Right ventricle myocardium superior (tissue), 1 donor: ENCODE measurements around the gene RESP18. TPM values are rescaled to one million over a fixed set of nuclear protein-coding genes. Genes with fewer than 3 reads are reported as not detected.
"Not testable (repeated sequence)": the region's sequence is repeated elsewhere in the genome, so short reads cannot be mapped to it uniquely, and the experiment has no call there.

ENCODE experiments used
- ATAC-seq: fragments of 200-7000 bp; cut with Tn5 transposase; one replicate; pipeline ENCODE4 v1.9.1; 2020; ENCODE audit warnings: mild to moderate bottlenecking; ENCODE audit not compliant: poor library complexity
- DNase-seq: peaks from one replicate; pipeline ENCODE4 v3.0.0-alpha.2; 2020
- intact Hi-C: fragments of 100-400 bp; cut with DNase I; formaldehyde crosslinking; loops from one replicate; pipeline ENCODE4 v1.11.2; 2022
- total RNA-seq: library from RNA; stranded (reverse); fragmentation: NEBNext Ultra II Directional; extraction: Animal tissue kit (Norgen Biotek cat#: 25700); gene quantifications from one replicate; pipeline ENCODE4 v1.2.1, GENCODE V29; 2021
- donor health status: DM: no; HTN: yes; CAD: no; lungs with severe emphysema.

RESP18 gene
- total RNA-seq, 1 donor from 2014 or later, result not detected

DNA sequence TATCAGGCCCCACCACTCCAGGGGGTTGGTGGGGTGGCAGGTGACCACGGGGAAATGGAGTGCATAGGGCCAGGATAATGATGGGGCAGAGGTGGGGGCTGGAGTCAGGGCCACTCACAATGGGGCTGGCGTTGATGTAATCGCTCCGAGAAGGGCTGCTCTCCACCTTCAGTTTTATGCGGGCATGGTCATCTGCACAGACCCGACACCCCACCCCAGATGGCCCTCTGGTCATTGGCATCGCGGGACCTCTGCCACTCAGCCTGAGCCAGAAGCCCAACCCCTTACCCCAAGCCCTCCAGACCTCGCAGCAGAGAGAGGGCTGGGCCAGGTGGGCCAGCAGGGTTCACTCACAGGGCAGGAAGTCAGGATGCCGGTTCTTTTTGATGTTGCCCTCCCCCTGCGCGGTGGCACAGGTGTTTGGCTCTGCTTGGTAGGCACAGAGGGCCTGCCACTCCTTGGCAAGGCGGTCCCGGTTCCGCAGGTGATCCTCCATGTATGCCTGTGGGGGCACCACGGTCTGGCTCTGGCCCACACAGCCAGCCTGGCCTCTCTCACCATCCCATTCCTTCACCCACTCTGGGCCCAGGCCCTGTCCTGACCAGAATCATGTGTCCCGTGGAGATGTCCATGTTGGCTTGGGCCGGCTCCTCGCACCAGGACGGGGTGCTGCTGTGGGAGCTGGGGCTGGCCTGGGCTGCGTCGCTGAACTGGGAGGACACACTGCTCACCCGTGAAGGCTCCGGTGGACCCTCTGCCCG is 35.7 kb downstream of the RESP18 start:
- intact Hi-C loops, result loop anchor here (5.0 kb wide), 1 partner anchor 120 kb away; the partner anchor contains the start of genes CNPPD1 and RETREG2
- ATAC-seq (no peak), DNase-seq (no peak)

DNA sequence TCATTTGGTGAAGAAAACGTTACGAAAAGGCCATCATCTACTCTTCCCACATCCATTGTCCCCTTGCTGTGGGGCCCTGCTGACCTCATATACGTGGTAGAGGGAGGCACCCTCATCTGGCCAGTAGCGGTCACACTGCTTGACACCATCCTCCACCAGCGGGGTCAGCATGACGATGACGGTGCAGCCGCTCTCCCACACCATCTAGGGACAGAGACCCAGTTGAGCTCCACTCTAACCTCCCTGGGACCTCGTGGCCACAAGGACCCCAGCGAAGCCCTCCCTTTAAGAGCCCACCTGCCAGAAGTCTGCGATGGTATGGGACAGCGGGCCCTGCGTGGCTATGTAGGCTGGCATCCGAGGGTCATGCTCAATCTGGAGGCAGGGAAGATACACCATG is 36.4 kb downstream of the RESP18 start:
- DNase-seq (no peak), ATAC-seq (no peak)
- intact Hi-C loops, result loop anchor here (5.0 kb wide), 1 partner anchor 119 kb away; the partner anchor contains the start of genes CNPPD1 and RETREG2

DNA sequence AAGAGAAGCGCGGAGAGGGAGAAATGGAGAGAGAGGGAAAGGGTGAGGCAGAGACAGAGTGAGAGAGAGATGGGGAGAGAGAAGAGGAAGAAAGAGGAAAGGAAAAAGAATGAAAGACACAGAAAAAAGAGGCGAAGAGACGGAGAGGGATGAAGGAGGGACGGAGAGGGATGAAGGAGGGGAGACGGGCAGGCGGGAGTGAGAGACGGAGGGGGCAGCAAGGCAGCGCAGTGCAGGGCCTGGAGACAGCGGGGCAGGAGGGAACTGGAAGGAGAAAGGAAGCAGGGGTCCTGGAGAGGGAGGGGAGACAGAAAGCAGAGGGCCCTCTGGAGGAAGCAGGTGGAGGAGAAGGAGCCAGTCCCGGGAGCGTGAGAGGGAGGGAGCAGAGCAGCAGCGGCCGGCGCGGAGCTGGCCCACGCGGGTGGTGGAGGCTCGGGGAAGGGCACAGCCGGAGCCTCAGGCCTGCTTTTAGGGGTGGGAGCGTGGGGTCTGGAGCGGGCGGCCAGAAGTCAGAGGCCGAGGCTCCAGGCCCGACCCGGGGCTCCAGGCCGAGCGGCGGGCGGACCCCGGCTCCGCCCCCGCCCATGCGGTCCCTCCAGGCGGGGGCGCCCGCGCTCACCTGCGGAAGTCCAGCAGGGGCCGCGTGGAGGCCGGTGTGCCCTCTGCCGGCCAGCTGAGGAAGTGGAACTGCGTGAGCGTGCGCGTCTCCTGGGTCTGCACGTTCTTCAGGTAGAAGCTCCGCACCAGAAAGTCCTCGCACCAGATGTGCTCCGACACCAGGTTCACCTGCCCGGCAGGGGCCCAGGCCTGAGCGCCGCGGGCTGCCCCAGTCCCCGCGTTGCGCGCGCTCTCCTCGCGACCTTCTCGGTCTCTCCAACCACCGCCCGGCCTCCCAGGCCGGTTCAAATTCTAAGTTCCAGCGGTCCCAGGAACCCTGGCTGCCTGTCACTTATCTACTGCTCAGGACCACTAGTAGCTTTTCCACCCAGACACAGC is 37.9 kb downstream of the RESP18 start:
- ATAC-seq, result peak; percentile 97
- intact Hi-C loops, result loop anchor here (2.0 to 5.0 kb wide), 2 partner anchors 16 to 117 kb away; partner anchors contain the start of genes CNPPD1, DNAJB2 and RETREG2
- DNase-seq, result peak; percentile 92

DNA sequence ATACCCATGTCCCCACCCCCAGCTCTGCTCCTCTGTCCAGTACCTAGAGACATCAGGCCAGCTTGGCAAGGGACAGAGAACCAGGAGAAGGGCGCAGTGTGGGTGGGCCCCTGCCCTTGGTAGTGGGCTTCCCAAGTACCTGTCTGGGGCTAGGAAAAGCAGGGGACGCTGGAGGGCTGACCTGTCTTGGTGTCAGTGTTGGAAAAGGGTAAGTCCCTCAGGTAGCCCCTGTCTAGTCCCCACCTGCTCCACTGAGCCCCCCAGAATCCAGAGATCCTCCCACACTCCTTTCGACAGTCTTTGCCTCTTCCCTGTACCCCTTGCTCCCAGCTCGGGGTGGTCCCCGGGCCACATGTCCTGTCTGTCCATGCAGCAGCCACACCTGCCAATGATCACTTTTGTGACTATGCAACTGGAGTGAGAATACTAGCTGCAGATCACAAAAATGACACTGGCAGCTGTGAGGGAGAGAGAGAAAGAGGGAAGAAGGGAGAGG is 38.8 kb downstream of the RESP18 start:
- no peak for DNase-seq
- intact Hi-C loops, result loop anchor here (2.0 kb wide), 1 partner anchor 15 kb away; the partner anchor contains the start of gene DNAJB2
- no peak for ATAC-seq

DNA sequence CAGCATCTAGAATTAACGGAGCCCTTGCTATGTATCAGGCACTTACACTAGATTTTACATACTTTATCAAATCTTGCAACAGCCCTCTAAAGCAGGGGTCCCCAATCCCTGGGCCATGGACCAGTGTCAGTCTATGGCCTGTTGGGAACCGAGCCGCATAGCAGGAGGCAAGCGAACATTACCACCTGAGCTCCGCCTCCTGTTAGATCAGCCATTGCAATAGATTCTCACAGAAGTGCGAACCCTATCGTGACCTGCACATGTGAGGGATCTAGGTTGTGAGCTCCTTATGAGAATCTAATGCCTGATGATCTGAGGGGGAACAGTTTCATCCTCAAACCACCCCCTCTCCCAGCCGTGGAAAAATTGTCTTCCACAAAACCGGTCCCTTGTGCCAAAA is 39.9 kb downstream of the RESP18 start:
- no peak for DNase-seq
- no peak for ATAC-seq
- intact Hi-C loops, result no loop called here

DNA sequence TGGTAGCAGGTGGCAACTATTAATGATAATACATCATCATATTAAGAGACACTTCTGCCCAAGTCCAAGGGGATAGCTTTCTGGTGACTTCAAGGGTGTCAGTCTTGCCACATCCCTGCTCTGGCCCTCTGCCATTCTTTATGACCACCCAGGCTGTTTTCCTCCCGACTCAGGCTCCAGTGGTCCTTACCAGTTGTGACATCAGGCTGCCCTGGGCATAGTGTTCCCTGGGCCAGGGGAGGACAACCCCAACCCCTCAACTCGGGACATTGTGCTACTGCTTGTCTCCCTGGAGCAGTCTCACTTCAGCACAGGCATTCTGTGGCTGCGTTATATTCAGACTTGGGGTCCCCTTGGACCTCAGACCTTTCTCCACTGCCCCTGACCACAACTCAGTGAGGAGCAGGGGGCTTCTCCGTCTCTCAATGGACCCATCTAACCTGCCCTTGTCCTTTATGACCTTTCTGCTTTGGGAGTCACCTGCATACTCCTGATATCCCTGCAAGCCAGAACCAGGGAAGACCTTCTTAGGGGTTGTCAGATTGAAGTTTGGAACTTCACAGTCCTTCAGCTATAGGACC is 40.5 kb downstream of the RESP18 start:
- DNase-seq (no peak), ATAC-seq (no peak)
- intact Hi-C loops, result no loop called here

DNA sequence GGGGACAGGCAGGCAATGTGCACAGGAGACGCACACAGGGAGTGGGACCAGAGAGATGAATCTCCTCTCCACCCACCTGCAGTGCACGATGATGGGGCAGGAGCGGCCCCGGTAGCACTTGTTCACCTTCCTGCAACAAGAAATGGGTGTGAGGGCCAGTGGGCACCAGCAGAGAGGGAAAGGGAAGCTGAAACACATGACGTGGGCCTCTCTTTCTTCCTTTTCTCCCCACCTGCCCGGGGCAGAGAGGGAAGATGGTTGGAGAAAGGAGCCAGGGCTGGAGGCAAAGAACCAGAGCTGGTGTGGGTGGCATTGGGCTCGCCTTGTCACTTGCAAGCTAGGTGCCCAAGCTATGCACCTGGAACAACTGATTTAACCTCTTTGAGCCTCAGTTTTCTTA is 41.1 kb downstream of the RESP18 start:
- intact Hi-C loops, result no loop called here
- ATAC-seq, result no peak
- DNase-seq, result no peak

DNA sequence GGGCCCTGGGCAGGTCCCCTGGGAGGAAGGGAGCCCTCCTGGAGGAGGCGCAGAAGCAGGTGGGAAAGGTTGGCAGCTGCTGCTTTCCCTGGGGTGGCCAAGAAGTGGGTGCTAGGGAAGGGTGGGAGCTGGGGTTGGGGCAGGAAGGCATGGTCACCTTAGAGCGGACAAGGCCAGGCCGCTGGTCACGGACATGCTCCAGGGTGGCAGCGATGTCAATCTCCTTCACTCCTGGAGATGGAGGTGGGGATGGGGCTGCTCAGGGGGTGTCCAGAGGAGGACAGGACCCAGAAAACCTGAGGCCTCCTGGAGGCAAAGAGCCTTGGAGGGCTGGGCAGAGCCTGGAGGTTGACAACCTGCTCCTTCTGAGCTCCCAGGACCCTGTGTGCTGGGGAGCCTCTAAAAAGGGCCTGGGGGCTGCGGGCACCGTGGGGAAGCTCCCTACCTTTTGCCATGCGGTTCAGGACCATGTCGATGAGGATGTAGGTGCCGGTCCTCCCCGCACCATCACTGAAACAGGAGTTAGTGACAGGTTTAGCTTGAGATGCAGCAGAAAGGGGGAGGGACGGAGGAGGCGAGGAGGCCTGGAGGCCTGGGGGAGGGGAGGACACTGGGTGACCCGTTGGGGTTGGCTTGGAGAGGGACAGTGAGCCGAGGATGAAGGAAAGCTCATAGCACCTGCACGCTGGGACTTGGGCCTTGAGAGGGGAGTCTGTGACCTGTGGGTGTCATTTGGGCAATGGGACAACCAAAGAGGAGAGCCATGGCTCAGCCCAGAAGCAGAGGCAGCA is 42.0 kb downstream of the RESP18 start:
- ATAC-seq (no peak), DNase-seq (no peak)
- intact Hi-C loops, result no loop called here

DNA sequence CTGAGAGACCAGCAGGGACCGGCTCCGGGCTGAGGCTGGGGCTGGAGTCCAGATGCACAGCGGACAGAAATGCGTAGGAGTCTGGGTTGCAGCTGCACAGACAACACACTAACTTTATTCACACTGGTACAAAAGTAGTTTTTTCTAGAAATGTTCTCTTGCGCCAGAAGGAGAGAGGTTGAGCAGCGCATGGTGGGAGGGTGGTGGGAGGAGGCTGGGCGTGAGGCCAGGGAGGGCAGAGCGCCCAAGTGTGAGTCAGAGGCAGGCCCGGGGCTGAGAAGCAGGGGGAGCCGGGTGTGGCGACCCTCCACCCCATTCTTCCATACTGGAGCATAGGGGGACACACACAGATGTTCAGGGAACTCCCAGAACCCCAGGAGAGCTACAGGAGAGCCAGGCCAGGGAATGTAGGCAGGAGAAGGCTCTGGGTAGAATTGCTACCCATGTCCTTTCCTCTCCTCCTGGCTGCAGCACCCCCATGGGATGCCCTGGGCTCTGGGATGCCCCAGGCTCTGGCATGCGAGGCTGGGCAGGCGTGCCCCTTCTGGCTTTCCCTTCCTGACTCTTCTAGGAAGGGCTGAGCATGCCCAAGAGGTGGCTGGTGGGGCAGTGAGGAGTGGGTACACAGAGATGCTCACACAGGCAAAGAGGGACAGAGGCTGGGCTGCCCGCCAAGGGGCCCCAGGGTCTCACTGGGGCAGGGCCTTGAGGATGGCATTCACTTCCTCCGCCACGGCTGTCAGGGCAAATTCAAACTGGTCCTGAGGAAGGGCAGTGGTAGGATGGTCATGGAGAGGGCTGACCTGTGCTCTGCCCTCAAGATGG is 42.8 kb downstream of the RESP18 start:
- peak; percentile 61 for ATAC-seq
- intact Hi-C loops, result no loop called here

DNA sequence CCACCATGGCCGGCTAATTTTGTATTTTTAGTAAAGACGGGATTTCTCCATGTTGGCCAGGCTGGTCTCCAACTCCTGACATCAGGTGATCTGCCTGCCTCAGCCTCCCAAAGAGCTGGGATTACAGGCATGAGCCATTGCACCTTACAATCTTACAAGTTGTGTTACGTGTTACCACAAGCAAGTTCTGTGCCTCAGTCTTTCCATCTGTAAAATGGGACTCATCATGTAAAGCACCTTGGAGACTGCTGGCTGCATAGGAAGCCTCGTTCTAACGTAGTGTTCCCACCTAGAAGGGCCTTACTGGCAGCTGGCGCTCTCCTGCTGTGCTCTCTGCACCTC is 43.4 kb downstream of the RESP18 start:
- intact Hi-C loops, result no loop called here

More for the DNA sequence above, 42.8 kb downstream of the RESP18 start:
- DNase-seq, result peak; percentile 86

DNA sequence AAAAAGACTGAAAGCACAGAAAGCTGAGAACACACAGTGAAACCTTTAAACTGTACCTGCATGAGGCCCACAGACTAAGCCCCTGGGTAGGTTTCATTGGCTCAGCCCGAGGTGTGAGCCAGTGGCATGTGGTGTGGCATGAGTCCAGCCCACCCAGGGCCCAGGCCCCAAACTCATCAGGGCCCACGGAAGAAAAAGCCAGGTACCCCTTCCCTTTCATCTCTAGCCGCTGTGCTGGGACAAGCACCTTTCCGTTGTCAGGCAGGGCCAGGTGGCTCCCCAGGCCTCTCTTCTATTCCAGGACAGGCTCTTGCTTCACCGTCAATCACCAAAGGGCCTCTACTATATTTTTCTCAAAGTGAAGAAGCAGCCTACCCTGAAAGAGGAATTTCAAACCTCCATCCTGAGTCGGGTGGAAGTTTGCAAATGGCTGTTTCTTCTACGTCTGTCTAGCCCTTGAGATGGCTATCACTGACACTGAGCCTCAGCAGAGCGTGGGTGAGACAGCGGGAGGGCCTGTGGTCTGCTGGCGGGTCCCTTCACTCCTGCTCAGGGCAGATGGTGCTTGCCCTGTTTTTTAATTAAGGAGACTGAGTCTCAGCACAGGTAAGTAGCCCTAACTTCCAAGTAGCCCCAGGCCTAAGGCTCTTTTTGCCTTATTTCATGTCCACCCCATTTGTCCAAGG is 44.8 kb downstream of the RESP18 start:
- no peak for DNase-seq
- no peak for ATAC-seq
- intact Hi-C loops, result no loop called here

More for the DNA sequence above, 43.4 kb downstream of the RESP18 start:
- ATAC-seq (no peak), DNase-seq (no peak)

DNA sequence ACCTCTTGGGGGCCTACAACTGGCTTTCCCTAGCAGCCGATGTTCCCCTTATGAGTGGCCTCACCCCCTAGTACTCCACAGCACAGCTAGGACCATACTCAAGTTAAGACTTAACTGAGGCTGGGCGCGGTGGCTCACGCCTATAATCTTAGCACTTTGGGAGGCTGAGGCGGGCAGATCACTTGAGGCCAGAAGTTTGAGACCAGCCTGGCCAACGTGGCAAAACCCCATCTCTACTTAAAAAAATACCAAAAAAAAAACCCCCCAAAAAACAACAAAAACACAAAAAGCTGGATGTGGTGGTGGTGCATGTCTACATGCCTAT is 45.5 kb downstream of the RESP18 start:
- ATAC-seq, intact Hi-C loops, DNase-seq: not testable (repeated sequence)

DNA sequence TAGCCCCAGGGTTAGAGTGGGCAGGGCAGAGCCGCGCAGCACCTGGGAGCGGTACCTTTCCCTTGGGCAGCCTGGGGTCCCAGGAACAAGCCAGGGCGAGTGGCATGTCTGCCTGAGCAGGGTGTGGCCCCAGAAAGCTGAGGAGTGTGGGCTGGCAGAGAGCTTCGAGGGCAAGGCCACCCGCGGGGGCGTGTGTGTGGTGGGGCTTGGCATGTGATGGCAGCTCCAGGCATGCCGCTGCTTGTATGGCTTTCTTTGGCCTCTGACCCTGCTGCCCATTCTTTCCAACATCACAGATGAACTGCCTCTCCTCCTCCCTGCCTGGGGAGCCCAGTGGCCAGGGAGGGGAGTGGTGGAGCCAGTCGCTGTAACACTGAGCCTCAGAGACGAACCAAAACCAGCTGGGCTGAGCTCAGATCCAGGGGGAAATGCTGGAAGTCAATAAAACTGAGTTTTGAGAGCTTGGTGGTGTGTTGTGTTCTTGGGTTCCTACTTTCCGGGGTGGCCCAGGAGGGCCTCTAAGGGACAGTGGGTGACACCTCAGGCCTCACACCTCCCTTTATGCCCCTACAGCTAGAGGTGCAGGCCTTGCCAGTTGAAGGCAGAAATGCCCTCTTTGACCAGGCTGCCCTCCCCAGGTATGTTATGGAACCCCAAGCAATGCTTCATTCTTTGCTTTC is 46.0 kb downstream of the RESP18 start:
- DNase-seq, result no peak
- no peak for ATAC-seq
- intact Hi-C loops, result no loop called here

DNA sequence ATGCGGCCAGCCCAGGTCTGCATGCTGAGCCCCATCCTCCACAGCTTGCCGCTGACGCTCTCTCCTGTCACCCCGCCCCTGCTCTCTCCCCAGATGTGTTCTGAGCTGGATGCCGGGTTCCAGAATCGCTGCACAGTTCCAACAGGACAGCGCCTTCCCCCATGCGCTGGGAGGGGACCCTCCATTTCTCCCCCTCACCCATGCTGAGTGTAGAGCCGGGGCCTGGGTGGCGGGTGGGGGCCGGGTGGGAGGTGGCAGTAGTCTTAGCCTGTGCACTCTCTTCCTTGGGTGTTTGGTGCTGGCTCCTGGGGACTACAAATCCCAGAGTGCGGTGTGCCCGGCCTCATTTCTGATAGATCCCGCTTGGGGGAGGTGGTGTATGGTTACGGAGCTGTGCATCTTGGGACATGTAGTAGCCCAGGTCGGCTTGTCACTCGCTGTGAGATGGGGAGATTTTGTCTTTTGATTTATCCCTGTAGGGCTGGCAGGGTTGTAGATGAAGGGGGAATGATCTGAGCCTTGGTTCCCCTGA is 46.6 kb downstream of the RESP18 start:
- intact Hi-C loops, result no loop called here
- peak; percentile 42 for ATAC-seq
- DNase-seq, result no peak

DNA sequence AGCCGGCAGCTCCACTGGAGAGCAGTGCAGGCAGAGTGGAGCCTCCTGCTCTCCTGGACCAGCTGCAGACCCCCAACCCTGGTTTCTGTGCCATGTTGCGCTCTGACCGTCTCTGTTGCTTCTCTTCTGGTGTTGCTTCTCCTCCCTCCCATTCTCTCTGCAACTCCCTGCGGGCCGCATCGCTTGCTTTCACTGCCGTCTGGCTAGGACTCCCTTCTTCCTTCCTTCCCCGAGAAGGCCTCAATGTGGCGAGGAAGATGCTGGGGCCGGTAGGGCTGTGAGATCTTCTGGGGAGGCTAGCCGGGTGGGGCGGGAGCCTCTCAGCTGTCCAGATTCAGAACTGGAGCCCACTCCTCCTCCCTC is 47.2 kb downstream of the RESP18 start:
- ATAC-seq, result no peak
- DNase-seq, result no peak
- intact Hi-C loops, result no loop called here
